HEK293T (cell line): ENCODE measurements around the gene SERPINA12.
A peak's percentile ranks its signal among the peaks of the same experiment; 100 is the strongest.

Experiments used
- CTCF ChIA-PET: fragments of 350-600 bp; formaldehyde crosslinking; extraction: SDS; loops from one replicate; lab custom pipeline; 2021; ENCODE audit warnings: antibody characterized with exemption, inconsistent platforms; lab: Yijun Ruan, JAX
- POLR2A ChIA-PET: fragments of 350-600 bp; formaldehyde crosslinking; extraction: SDS; loops from one replicate; lab custom pipeline; 2020; ENCODE audit warnings: antibody characterized with exemption, inconsistent platforms; lab: Yijun Ruan, JAX
- DNase-seq: peaks from one replicate; pipeline ENCODE4 v3.0.0; 2012; ENCODE audit warnings: mixed read lengths; ENCODE audit errors: extremely low spot score
- ARNT ChIP-seq: fragments of 450-650 bp; IDR thresholded peaks from 2 replicates; pipeline ENCODE4 v1.6.1; 2017; ENCODE audit warnings: mild to moderate bottlenecking
- BHLHE40 ChIP-seq: fragments of 450-650 bp; IDR thresholded peaks from 2 replicates; pipeline ENCODE4 v1.6.1; 2016; ENCODE audit warnings: mild to moderate bottlenecking, moderate library complexity, borderline replicate concordance
- CTBP1 ChIP-seq: fragments of 450-650 bp; IDR thresholded peaks from 2 replicates; pipeline ENCODE4 v1.6.1; 2016; ENCODE audit warnings: borderline replicate concordance
- ELF4 ChIP-seq: fragments of 450-650 bp; IDR thresholded peaks from 2 replicates; pipeline ENCODE4 v1.6.1; 2017; ENCODE audit warnings: antibody characterized with exemption
- FOXA1 ChIP-seq: fragments of 450-650 bp; IDR thresholded peaks from 2 replicates; pipeline ENCODE4 v1.6.1; 2016; ENCODE audit warnings: mild to moderate bottlenecking
- FOXK2 ChIP-seq: fragments of 450-650 bp; IDR thresholded peaks from 2 replicates; pipeline ENCODE4 v1.6.1; 2016; ENCODE audit warnings: mild to moderate bottlenecking
- FOXM1 ChIP-seq: fragments of 450-650 bp; IDR thresholded peaks from 2 replicates; pipeline ENCODE4 v1.6.1; 2017; ENCODE audit warnings: mild to moderate bottlenecking, borderline replicate concordance
- HDGF ChIP-seq: fragments of 450-650 bp; IDR thresholded peaks from 2 replicates; pipeline ENCODE4 v1.6.1; 2017; ENCODE audit warnings: antibody characterized with exemption, borderline replicate concordance
- L3MBTL2 ChIP-seq: fragments of 450-650 bp; conservative IDR thresholded peaks from 2 replicates; pipeline ENCODE4 v1.6.1; 2016; ENCODE audit warnings: mild to moderate bottlenecking
- LEF1 ChIP-seq: fragments of 450-650 bp; IDR thresholded peaks from 2 replicates; pipeline ENCODE4 v1.6.1; 2017; ENCODE audit warnings: mild to moderate bottlenecking, borderline replicate concordance
- NFRKB ChIP-seq: fragments of 450-650 bp; IDR thresholded peaks from 2 replicates; pipeline ENCODE4 v1.6.1; 2016; ENCODE audit warnings: mild to moderate bottlenecking, moderate library complexity
- SP1 ChIP-seq: fragments of 450-650 bp; IDR thresholded peaks from 2 replicates; pipeline ENCODE4 v1.6.1; 2017
- SUZ12 ChIP-seq: fragments of 450-650 bp; IDR thresholded peaks from 2 replicates; pipeline ENCODE4 v1.6.1; 2016; ENCODE audit warnings: mild to moderate bottlenecking
- TARDBP ChIP-seq: fragments of 450-650 bp; IDR thresholded peaks from 2 replicates; pipeline ENCODE4 v1.6.1; 2016
- ZNF384 ChIP-seq: fragments of 450-650 bp; IDR thresholded peaks from 2 replicates; pipeline ENCODE4 v1.6.1; 2016
- TF ChIP-seq, protein P1 (sequence below): fragments of 450-650 bp; IDR thresholded peaks from 2 replicates; pipeline ENCODE4 v1.6.1; 2016

Gene SERPINA12

DNA sequence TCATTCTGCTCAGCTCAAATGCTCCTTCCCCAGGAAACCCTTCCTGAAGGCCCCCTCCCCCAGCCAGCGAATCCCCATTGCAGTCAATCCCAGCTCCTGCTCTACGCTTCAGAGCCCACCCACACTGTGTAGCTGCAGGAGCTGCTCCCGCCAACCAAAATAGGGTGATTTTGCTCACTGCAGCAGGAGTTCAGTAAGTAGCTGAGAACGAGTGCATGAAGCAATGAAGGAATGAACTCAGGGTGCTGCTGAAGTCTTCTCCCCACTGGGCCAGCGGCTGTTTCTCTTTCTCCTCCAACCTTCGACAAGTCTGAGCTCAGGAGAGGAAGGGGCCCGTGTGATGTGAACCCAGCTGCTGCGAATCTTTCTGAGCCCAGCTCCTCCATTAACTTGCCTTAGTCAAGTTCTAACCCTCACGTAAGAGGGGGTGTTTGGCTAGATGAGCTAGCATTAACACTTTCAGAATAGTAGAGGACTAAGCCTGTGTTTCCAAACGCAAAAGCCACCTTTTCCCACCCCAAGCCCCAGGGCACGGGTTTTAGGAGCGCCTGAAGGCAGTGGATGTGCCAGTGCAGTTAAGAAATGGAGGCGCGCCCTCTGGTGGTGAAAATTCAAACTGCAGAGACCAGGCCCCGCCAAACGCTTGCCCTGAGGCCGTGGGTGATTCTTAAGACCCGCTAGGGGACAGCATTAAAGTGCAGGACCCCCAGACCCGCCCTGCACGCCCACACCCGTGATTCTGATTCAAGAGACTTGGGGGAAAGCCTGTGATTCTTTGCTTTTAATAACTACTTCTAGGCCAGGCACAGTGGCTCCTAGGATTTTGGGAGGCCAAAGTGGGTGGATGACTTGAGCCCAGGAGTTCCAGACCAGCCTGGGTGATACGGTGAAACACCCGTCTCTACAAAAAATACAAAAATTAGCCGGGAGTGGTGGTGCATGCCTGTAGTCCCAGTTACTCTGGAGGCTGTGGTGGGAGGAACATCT lies 40.0 kb upstream of the SERPINA12 start:
- CTCF ChIA-PET = interaction anchor here (0.6 to 2.1 kb wide), 23 partner anchors 9 to 417 kb away, joined by 3 to 27 read pairs (median 4); partner anchors contain the start of gene SERPINA5
- peak; percentile 75 for DNase-seq
- no peak for TF ChIP-seq FOXK2
- no peak for TF ChIP-seq FOXM1
- TF ChIP-seq ARNT = no peak
- TF ChIP-seq ZNF384 = no peak
- TF ChIP-seq ELF4 = no peak
- TF ChIP-seq, protein P1, sequence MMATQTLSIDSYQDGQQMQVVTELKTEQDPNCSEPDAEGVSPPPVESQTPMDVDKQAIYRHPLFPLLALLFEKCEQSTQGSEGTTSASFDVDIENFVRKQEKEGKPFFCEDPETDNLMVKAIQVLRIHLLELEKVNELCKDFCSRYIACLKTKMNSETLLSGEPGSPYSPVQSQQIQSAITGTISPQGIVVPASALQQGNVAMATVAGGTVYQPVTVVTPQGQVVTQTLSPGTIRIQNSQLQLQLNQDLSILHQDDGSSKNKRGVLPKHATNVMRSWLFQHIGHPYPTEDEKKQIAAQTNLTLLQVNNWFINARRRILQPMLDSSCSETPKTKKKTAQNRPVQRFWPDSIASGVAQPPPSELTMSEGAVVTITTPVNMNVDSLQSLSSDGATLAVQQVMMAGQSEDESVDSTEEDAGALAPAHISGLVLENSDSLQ = no peak
- no peak for TF ChIP-seq L3MBTL2
- no peak for TF ChIP-seq CTBP1
- no peak for TF ChIP-seq HDGF
- no peak for TF ChIP-seq LEF1
- no peak for TF ChIP-seq BHLHE40
- no peak for TF ChIP-seq TARDBP
- TF ChIP-seq SUZ12 = no peak
- TF ChIP-seq SP1 = no peak
- no peak for TF ChIP-seq FOXA1
- POLR2A ChIA-PET = no interaction called here

DNA sequence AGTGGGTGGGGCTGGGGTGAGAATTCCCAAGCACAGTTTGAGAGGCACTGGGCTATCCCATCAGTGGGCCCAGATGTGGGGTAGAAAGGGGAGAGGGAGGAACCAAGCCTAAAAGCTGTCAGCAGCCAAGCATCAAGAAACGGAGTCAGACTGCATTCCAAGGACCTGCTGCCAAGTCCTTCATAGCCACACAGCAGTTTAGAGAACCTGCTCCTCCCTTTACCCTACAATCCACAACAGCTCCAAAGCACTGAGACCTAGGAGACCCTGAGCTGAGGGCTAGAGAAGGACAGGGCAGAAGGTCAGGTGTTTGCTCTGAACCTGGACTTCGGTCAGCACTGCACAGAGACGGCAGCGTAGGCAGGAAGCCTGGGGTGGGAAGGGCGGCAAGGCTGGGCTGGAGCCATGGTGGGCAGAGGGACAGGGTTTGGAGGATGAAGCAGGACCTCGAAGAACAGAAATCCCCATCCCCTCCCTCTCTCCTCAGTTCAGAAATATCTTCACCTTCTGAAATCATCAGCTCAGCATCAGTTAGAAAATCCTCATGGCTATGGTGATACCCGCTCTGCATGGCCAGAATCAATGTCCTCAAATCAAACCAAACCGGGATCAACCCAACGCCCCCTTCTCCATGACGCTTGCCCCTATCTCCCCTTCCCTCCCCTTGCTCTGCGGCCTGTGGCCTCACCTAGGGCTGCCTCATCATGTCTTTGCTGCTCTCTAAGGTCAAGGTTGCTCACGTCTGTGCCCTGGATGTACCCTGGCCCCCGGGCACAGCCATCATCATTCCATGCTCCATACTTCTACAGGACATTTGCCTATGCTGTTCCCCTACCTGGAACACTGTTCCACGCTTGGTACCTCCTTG lies 39.1 kb upstream of the SERPINA12 start:
- TF ChIP-seq TARDBP (no peak), SUZ12 (no peak), FOXK2 (no peak), LEF1 (no peak), FOXM1 (no peak), HDGF (no peak), ZNF384 (no peak), FOXA1 (no peak), L3MBTL2 (no peak), NFRKB (no peak), ARNT (no peak), ELF4 (no peak), BHLHE40 (no peak), CTBP1 (no peak), SP1 (no peak)
- TF ChIP-seq, protein P1 = no peak
- ChIA-PET POLR2A (no interaction called here), CTCF (interaction anchor here (0.6 to 2.1 kb wide), 21 partner anchors 8 to 416 kb away, joined by 3 to 27 read pairs (median 4); partner anchors contain the start of gene SERPINA5)

DNA sequence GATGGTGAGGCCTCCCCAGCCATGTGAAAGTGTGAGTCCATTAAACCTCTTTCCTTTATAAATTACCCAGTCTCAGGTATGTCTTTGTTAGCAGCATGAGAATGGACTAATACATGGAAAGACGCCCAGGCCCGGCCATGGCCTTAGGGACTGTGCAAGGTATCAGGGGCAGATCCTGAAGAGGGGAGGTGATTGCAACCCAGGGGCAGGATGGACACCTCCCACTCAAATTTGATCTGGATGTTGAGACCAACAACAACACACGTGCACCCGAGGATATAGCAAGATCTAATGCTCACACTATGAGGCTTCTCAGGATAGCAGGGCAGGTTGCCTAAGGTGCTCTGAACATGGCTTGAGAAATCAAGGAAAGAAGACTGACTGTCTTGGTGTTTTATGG lies 38.5 kb upstream of the SERPINA12 start:
- POLR2A ChIA-PET = no interaction called here
- CTCF ChIA-PET = no interaction called here

More for the DNA sequence above, 39.1 kb upstream of the SERPINA12 start:
- DNase-seq = no peak

DNA sequence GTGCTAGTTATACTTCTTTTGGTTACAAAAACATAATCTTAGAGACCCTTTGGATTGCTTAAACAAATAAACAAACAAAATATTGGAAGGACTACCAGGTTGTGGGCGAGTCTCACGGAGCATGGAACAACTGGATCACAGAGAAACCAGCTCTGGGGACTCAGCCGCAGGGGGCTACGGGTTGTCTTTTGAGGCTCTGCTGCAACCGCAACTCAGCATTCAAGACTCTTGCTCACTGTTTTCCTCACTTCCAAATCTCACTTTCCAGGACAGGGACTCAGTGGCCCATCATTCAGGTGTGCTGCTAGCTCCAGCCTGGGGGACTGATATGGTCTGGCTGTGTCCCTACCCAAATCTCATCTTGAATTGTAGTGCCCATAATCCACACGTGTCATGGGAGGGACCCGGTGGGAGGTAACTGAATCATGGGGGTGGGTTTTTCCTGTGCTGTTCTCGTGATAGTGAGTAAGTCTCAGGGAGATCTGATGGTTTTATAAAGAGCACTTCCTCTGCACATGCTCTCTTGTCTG lies 37.9 kb upstream of the SERPINA12 start:
- TF ChIP-seq TARDBP (no peak), SUZ12 (no peak)
- no peak for DNase-seq
- ChIA-PET CTCF (interaction anchor here (0.7 kb wide), 1 partner anchor 91 kb away, joined by 3 read pairs; no protein-coding TSS in a partner anchor), POLR2A (no interaction called here)

More for the DNA sequence above, 38.5 kb upstream of the SERPINA12 start:
- DNase-seq = no peak
- no peak for TF ChIP-seq BHLHE40
- no peak for TF ChIP-seq SUZ12
- no peak for TF ChIP-seq HDGF
- TF ChIP-seq SP1 = no peak
- TF ChIP-seq L3MBTL2 = no peak
- TF ChIP-seq ELF4 = no peak
- no peak for TF ChIP-seq NFRKB
- TF ChIP-seq TARDBP = no peak
- no peak for TF ChIP-seq FOXK2
- no peak for TF ChIP-seq FOXA1
- TF ChIP-seq ARNT = no peak
- no peak for TF ChIP-seq CTBP1
- no peak for TF ChIP-seq LEF1
- TF ChIP-seq ZNF384 = no peak
- TF ChIP-seq, protein P1 = no peak
- TF ChIP-seq FOXM1 = no peak

DNA sequence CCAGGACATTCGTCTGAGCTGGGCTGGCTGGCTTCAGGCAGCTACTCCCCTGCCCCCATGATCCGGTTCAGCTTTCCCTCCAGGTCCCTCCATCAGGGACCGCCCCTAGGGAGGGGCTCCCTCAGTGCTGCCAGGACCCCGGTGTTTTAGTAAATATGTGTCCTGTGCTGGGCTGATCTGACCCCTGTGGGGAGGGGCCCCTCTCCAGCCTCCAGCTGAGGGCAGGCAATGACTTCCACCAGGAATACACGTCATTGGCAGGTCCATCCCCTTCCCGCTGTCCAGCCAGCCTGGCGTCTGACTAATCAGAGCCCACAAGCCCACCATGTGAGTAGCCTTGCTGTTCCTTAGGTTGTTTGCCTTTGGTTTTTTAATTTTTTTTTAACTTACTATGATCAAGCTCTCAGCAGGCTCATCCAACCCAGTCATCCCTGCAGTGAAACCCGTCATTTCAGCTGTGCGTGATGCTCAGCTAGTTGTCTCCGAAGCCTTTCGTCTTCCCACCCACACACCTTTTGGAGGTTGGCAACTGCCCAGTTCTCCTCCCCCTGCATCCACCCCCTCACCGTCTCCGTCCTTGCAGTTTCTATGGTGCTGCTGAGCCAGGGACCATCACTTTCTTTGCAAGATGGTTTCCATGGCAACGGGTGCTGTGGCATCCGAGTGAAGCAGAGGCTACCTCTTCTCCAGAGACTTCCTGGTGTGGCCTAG lies 36.0 kb upstream of the SERPINA12 start:
- TF ChIP-seq, protein P1 = no peak
- TF ChIP-seq ZNF384 (no peak), FOXK2 (no peak), ELF4 (no peak), TARDBP (no peak), ARNT (no peak), SUZ12 (no peak), LEF1 (no peak), FOXA1 (no peak), FOXM1 (no peak), BHLHE40 (no peak), L3MBTL2 (no peak), SP1 (no peak), HDGF (no peak), NFRKB (no peak), CTBP1 (no peak)
- ChIA-PET POLR2A (no interaction called here), CTCF (no interaction called here)
- DNase-seq = no peak
